Chondrocyte (in vitro differentiated cells): ENCODE data around the gene ERVK3-1. TPM values are rescaled to one million over a fixed set of nuclear protein-coding genes. Genes with fewer than 3 reads are reported as not detected.

Experiments used
- DNase-seq: peaks from one replicate; pipeline ENCODE4 v3.0.0; 2021; ENCODE audit warnings: mixed read lengths, low spot score
- H3K27ac Mint-ChIP-seq: one replicate; pipeline ENCODE4 v1.8.0; 2021; ENCODE audit warnings: mild to moderate bottlenecking, moderate library complexity, mixed read lengths; ENCODE audit not compliant: unreplicated experiment
- H3K27me3 Mint-ChIP-seq: 2 replicates; pipeline ENCODE4 v1.8.0; 2021; ENCODE audit warnings: low read depth, mixed read lengths
- H3K36me3 Mint-ChIP-seq: 2 replicates; pipeline ENCODE4 v1.8.0; 2021; ENCODE audit warnings: low read depth, mixed read lengths
- H3K4me1 Mint-ChIP-seq: 2 replicates; pipeline ENCODE4 v1.8.0; 2021; ENCODE audit warnings: low read depth, mild to moderate bottlenecking, mixed read lengths
- H3K4me3 Mint-ChIP-seq: one replicate; pipeline ENCODE4 v1.8.0; 2021; ENCODE audit warnings: mild to moderate bottlenecking, moderate library complexity, mixed read lengths; ENCODE audit not compliant: unreplicated experiment
- H3K9me3 Mint-ChIP-seq: 2 replicates; pipeline ENCODE4 v1.8.0; 2021; ENCODE audit warnings: low read depth, mixed read lengths
- CTCF ChIP-seq: fragments of 200-600 bp; sonication (generic); IDR thresholded peaks from 2 replicates; pipeline ENCODE4 v1.5.0; 2021; ENCODE audit warnings: antibody characterized with exemption, mild to moderate bottlenecking, moderate library complexity
- total RNA-seq: library from RNA; stranded (reverse); gene quantifications from 3 replicates; pipeline ENCODE4 v1.2.1, GENCODE V29; 2021

ERVK3-1 gene
- total RNA-seq, 1 donor from 2014 or later: 26.0 TPM

- H3K4me1 Mint-ChIP-seq: peaks cover 18% of the 10 kb centered on the region
These were observed 47.8 kb downstream of the ERVK3-1 start, which contains the start of gene A1BG for GRCh38 chr19:58352760-58353671. A1BG (minus strand) TSS chr19:58353492; CDS start chr19:58353437, 55 bp downstream.

GRCh38 chr19:58353717-58354477 is 48.7 kb downstream of the ERVK3-1 start:
- H3K4me3 Mint-ChIP-seq: no peak overlapping the region
- no peaks in the 10 kb centered on the region for H3K27me3 Mint-ChIP-seq
- TF ChIP-seq CTCF: no peak
- H3K9me3 Mint-ChIP-seq: no peaks in the 10 kb centered on the region
- peaks cover 8% of the 10 kb centered on the region for H3K36me3 Mint-ChIP-seq
- H3K27ac Mint-ChIP-seq: no peak overlapping the region
- H3K4me1 Mint-ChIP-seq: peaks cover 9% of the 10 kb centered on the region
- DNase-seq: peak; percentile 62

More at GRCh38 chr19:58352760-58353671, 47.8 kb downstream of the ERVK3-1 start, which contains the start of gene A1BG:
- Mint-ChIP-seq H3K36me3 (peaks cover 8% of the 10 kb centered on the region), H3K27me3 (no peaks in the 10 kb centered on the region), H3K9me3 (no peaks in the 10 kb centered on the region), H3K4me3 (no peak within 1 kb of the TSS), H3K27ac (no peak within 1 kb of the TSS)
- DNase-seq: peak; percentile 89
- no peak for TF ChIP-seq CTCF

GRCh38 chr19:58354478-58355030 is 49.4 kb downstream of the ERVK3-1 start:
- Mint-ChIP-seq H3K36me3 (peaks cover 6% of the 10 kb centered on the region), H3K9me3 (no peaks in the 10 kb centered on the region), H3K27me3 (no peaks in the 10 kb centered on the region), H3K4me1 (peaks cover 3% of the 10 kb centered on the region), H3K27ac (no peak overlapping the region), H3K4me3 (no peak overlapping the region)
- DNase-seq: peak; percentile 52
- no peak for TF ChIP-seq CTCF

- no peaks in the 10 kb centered on the region for H3K27me3 Mint-ChIP-seq
- H3K27ac Mint-ChIP-seq: no peak overlapping the region
- peaks cover 4% of the 10 kb centered on the region for H3K36me3 Mint-ChIP-seq
- H3K9me3 Mint-ChIP-seq: no peaks in the 10 kb centered on the region
- DNase-seq: peak; percentile 25
- H3K4me1 Mint-ChIP-seq: no peaks in the 10 kb centered on the region
- TF ChIP-seq CTCF: no peak
- H3K4me3 Mint-ChIP-seq: no peak overlapping the region
These were observed 50.1 kb downstream of the ERVK3-1 start for GRCh38 chr19:58355215-58355796.
